Mucosa of rectum (tissue), 2 donors: Measurements from ENCODE around the gene DHRSX.
"Not testable (repeated sequence)": the region's sequence is repeated elsewhere in the genome, so short reads cannot be mapped to it uniquely, and the experiment has no call there.

ENCODE experiments used
- H3K27ac ChIP-seq, 2 donors: one replicate each; pipeline ENCODE4 v1.7.0; 2013; ENCODE audit warnings: inconsistent platforms in 2 of 2, low read depth in 2 of 2, low read length in 2 of 2
- H3K27me3 ChIP-seq, 2 donors: one replicate each; pipeline ENCODE4 v1.7.0; 2013; ENCODE audit warnings: low read length in 2 of 2; ENCODE audit not compliant: control insufficient read depth in 2 of 2, insufficient read depth in 2 of 2
- H3K36me3 ChIP-seq, 2 donors: one replicate each; pipeline ENCODE4 v1.7.0; 2013; ENCODE audit warnings: low read length in 2 of 2; ENCODE audit not compliant: control insufficient read depth in 2 of 2, insufficient read depth in 2 of 2
- H3K4me1 ChIP-seq, 2 donors: one replicate each; pipeline ENCODE4 v1.7.0; 2013; ENCODE audit warnings: low read length in 2 of 2, mild to moderate bottlenecking in 1 of 2; ENCODE audit not compliant: control insufficient read depth in 2 of 2, insufficient read depth in 2 of 2
- H3K4me3 ChIP-seq, 2 donors: one replicate each; pipeline ENCODE4 v1.7.0; 2013; ENCODE audit warnings: low read length in 2 of 2
- H3K9ac ChIP-seq, 2 donors: one replicate each; pipeline ENCODE4 v1.7.0; 2013; ENCODE audit warnings: low read length in 2 of 2, low read depth in 1 of 2, mild to moderate bottlenecking in 1 of 2
- H3K9me3 ChIP-seq, 2 donors: one replicate each; pipeline ENCODE4 v1.7.0; 2013; ENCODE audit warnings: low read length in 2 of 2; ENCODE audit not compliant: control insufficient read depth in 2 of 2
- donor health status: healthy.
- donor health status: Normal muscosa, but diverticular disease.

Gene DHRSX

DNA sequence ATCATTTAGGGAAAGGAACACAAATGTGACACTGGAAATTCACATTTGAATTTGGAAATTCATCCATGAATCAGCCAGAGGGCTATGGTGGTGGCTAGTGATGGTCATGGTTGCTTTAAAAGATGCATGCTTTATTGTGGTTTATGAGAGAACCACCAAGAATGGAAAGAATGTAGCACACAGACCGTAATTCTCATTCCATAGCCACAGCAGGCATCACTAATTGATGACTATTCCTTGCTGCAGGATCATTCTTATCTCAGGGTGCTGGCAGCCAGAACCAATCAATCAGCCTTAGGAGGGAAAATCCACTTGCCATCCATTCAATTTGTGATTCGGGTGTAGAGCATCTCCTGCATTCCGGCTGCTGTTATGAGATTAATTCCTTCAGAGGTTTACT, 115.6 kb downstream of the DHRSX start:
- Histone ChIP-seq H3K4me3 (no peak overlapping the region), H3K36me3 (peaks cover 0 to 14% of the 10 kb centered on the region in 2 donors), H3K27me3 (no peaks in the 10 kb centered on the region), H3K4me1 (peaks cover 3% of the 10 kb centered on the region in 2 donors), H3K9ac (no peak overlapping the region), H3K9me3 (no peaks in the 10 kb centered on the region), H3K27ac (no peak overlapping the region)

DNA sequence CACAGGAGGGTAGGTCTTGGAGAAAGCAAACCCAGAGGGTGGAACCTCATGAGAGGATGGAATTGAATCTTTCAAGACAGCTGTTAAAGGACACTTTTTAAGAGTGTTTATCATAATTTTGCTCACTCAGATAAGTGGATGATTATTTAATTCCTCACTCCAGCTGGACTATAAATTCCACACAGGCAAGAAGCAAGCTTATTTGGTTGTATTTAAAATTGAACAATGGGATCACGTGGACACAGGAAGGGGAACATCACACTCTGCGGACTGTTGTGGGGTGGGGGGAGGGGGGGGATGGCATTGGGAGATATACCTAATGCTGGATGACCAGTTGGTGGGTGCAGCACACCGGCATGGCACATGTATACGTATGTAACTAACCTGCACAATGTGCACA, 116.3 kb downstream of the DHRSX start:
- H3K9ac ChIP-seq, result no peak overlapping the region
- no peaks in the 10 kb centered on the region for H3K9me3 ChIP-seq
- no peak overlapping the region for H3K27ac ChIP-seq
- peaks cover 3% of the 10 kb centered on the region in 2 donors for H3K4me1 ChIP-seq
- no peaks in the 10 kb centered on the region for H3K27me3 ChIP-seq
- H3K36me3 ChIP-seq, result peaks cover 0 to 14% of the 10 kb centered on the region in 2 donors
- H3K4me3 ChIP-seq, result no peak overlapping the region

DNA sequence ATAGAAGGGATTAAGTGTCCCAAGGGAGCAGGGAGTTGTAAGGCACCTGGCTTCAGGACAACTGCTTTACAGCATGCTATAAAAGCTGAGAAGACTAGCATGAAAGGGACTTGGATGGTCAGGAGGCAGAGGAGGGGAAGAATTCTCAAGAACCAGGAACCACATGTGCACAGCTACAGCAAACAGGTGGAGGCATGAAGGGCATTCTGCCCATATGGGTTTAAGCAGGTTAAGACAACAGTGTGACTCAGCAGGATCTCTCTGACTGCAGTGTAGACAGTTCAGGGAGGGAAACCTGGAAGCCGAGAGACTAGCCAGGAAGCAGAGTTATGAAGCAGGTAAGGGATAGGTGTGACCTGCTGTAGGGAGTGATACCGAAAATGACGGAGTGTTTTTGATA, 117.0 kb downstream of the DHRSX start:
- peaks cover 0 to 12% of the 10 kb centered on the region in 2 donors for H3K36me3 ChIP-seq
- H3K27me3 ChIP-seq, result no peaks in the 10 kb centered on the region
- H3K9ac ChIP-seq, result no peak overlapping the region
- no peak overlapping the region for H3K4me3 ChIP-seq
- peaks cover 3% of the 10 kb centered on the region in 2 donors for H3K4me1 ChIP-seq
- no peaks in the 10 kb centered on the region for H3K9me3 ChIP-seq
- H3K27ac ChIP-seq, result no peak overlapping the region

DNA sequence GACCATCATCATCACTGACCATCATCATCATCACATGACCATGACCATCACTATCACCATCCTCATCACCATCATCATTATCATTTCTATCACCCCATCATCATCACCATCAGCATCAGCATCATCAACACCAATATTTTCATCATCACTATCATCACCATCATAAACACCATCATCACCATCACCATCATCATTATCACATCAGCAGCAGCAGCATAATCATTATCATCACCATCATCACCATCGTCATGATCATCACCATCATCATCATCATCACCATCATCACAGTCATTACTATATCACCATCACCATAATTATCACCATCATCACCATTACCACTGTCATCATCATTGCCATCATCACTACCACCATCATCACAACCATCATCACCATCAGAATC, 117.6 kb downstream of the DHRSX start:
- Histone ChIP-seq H3K27me3 (no peaks in the 10 kb centered on the region), H3K36me3 (peaks cover 0 to 11% of the 10 kb centered on the region in 2 donors), H3K4me1 (peaks cover 3% of the 10 kb centered on the region in 2 donors), H3K9ac (no peak overlapping the region), H3K27ac (no peak overlapping the region), H3K4me3 (no peak overlapping the region), H3K9me3 (no peaks in the 10 kb centered on the region)

DNA sequence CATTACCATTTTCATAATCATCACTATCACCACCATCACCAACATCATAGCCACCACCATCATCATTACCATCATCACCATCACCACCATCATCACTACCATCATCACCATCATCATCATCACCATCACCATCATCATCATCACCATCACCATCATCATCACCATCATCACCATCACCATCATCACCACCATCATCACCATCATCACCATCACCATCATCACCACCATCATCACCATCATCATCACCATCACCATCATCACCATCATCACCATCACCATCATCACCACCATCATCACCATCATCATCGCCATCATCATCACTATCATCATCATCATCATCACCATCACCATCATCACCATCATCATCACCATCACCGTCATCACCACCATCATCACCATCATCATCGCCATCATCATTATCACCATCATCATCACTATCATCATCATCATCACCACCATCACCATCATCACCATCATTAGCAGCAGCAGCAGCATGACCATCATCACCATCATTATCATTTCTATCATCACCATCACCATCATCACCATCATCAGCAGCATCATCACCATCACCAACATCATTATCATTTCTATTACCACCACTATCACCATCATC, 118.2 kb downstream of the DHRSX start:
- not testable (repeated sequence) for H3K27ac ChIP-seq, H3K27me3 ChIP-seq, H3K4me1 ChIP-seq, H3K9me3 ChIP-seq, H3K4me3 ChIP-seq, H3K9ac ChIP-seq
- H3K36me3 ChIP-seq, result peaks cover 0 to 11% of the 10 kb centered on the region in 2 donors

DNA sequence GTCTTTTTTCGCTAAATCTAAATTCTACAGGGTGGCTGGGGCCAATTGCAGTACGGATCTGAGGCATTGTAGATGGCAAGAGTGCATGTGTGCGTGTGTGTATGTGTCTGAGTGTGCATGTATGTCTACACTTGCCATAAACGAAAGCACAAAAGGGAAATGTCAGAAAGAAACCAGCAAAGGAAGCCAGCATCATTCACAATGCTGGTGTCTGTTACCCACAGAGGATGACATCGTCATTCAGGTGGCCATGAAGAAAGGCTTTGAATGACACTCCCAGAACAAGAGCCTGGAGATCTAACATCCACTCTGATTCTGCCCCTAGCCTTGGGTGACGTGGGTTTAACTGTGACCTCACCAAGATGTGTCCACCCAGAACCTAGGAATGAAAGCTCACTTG, 124.6 kb downstream of the DHRSX start:
- H3K27me3 ChIP-seq, result no peaks in the 10 kb centered on the region
- H3K4me3 ChIP-seq, result no peak overlapping the region
- H3K9me3 ChIP-seq, result no peaks in the 10 kb centered on the region
- peaks cover 5 to 8% of the 10 kb centered on the region in 2 donors for H3K36me3 ChIP-seq
- H3K27ac ChIP-seq, result no peak overlapping the region
- H3K4me1 ChIP-seq, result no peaks in the 10 kb centered on the region
- no peak overlapping the region for H3K9ac ChIP-seq

DNA sequence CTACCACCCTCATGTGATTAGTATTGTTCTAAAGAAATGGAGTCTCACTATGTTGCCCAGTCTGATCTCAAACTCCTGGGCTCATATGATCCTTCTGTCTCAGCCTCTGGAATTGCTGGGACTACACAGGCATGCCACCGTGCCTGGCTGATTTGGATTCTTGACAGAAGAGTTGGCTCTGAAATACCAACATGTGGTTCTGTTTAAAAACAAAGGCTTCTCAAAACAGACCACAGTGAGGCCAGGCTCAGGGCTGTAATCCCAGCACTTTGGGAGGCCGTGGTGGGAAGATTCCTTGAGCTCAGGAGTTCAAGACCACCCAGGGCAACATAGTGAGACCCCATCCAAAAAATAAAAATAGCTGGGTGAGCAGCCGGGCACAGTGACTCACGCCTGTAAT, 126.7 kb downstream of the DHRSX start:
- H3K36me3 ChIP-seq, result peaks cover 5 to 11% of the 10 kb centered on the region in 2 donors
- no peaks in the 10 kb centered on the region for H3K27me3 ChIP-seq
- H3K27ac ChIP-seq, result no peak overlapping the region

DNA sequence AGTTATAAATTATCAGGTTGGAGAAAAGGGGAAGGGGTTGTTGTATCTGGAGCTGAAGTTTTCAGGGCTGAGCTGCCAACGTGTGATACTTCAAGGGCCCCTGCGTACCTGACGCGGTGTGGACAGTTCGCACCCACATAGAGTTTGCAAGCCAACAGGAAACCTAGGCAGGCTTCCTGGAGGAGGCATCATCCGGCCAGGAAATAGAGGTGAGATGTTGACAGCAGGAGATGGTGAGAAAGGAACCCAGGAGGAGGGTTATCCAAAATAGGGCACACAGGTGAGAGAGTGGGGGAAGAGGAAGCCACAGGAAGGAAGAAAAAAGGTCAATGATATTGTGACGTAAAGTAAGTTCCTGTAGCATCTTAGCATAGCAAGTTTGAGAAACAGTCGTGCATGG, 127.2 kb downstream of the DHRSX start:
- Histone ChIP-seq H3K36me3 (peaks cover 5 to 11% of the 10 kb centered on the region in 2 donors), H3K4me1 (no peaks in the 10 kb centered on the region), H3K27ac (no peak overlapping the region)

More for the DNA sequence above, 126.7 kb downstream of the DHRSX start:
- H3K4me3 ChIP-seq, result no peak overlapping the region
- no peaks in the 10 kb centered on the region for H3K4me1 ChIP-seq
- H3K9me3 ChIP-seq, result no peaks in the 10 kb centered on the region
- no peak overlapping the region for H3K9ac ChIP-seq

DNA sequence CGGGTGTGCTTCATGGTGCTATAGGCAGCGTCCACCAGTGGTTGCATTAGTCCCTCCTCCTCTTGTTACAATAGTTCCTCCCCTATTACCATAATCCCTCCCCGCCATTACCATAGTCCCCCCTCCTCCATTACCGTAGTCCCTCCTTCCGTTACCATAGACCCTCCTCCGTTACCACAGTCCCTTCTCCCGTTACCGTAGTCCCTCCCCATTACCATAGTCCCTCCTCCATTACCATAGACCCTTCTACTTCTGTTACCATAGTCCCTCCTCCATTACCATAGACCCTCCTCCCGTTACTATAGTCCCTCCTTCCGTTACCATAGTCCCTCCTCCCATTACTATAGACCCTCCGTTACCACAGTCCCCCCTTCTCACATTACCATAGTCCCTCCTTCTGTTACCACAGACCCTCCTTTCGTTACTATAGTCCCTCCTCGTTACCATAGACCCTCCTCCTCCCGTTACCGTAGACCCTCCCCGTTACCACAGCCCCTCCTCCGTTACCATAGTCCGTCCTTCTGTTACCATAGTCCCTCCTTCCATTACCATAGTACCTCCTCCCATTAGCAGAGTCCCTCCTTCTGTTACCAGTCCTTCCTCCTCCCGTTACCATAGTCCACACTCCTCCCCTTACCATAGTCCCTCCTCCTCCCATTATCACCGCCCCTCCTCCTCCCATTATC, 129.6 kb downstream of the DHRSX start:
- Histone ChIP-seq H3K4me3 (no peak overlapping the region), H3K27ac (no peak overlapping the region), H3K36me3 (peaks cover 5 to 9% of the 10 kb centered on the region in 2 donors), H3K27me3 (no peaks in the 10 kb centered on the region), H3K9me3 (no peaks in the 10 kb centered on the region), H3K9ac (no peak overlapping the region), H3K4me1 (no peaks in the 10 kb centered on the region)

More for the DNA sequence above, 127.2 kb downstream of the DHRSX start:
- no peak overlapping the region for H3K9ac ChIP-seq
- H3K27me3 ChIP-seq, result no peaks in the 10 kb centered on the region
- no peaks in the 10 kb centered on the region for H3K9me3 ChIP-seq
- no peak overlapping the region for H3K4me3 ChIP-seq

DNA sequence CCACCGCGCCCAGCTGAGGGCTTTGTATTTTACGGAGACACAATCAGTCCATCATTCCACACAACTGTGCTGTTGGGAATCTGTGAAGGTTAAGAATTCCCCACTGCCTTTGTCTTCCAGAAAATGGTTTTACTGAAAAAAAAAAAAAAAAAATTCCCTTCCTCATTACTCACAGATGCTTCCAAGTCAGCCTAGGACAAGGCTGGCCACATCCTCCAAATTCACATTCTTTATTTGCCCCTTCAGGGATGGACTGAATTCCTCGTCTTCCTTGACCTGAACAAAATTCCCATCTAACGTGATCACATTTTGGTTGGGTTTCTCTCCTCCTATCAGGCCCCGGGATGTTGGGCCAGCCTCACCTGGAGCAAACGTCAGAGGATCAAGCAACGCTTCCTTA, 130.3 kb downstream of the DHRSX start:
- Histone ChIP-seq H3K27me3 (no peaks in the 10 kb centered on the region), H3K9me3 (no peaks in the 10 kb centered on the region), H3K4me3 (no peak overlapping the region), H3K27ac (no peak overlapping the region), H3K36me3 (peaks cover 5 to 9% of the 10 kb centered on the region in 2 donors), H3K9ac (no peak overlapping the region), H3K4me1 (no peaks in the 10 kb centered on the region)
